SU-DHL-6 (cell line): Measurements from ENCODE around the gene LZTS2.

Experiments used
- EZH2phosphoT487 ChIP-seq: fragments of 200-600 bp; sonication (generic), shearing (Covaris generic); conservative IDR thresholded peaks from 2 replicates; pipeline ENCODE4 v1.6.1; 2018; ENCODE audit warnings: mild to moderate bottlenecking, antibody characterized with exemption, low read length, moderate library complexity, mixed read lengths
- TF ChIP-seq, protein P1 (sequence below): fragments of 200-600 bp; sonication (generic); IDR thresholded peaks from one replicate; pipeline ENCODE4 v1.5.1; 2017; ENCODE audit warnings: antibody characterized with exemption, mild to moderate bottlenecking, low read length, moderate library complexity; ENCODE audit not compliant: insufficient read depth, poor library complexity, severe bottlenecking

DNA sequence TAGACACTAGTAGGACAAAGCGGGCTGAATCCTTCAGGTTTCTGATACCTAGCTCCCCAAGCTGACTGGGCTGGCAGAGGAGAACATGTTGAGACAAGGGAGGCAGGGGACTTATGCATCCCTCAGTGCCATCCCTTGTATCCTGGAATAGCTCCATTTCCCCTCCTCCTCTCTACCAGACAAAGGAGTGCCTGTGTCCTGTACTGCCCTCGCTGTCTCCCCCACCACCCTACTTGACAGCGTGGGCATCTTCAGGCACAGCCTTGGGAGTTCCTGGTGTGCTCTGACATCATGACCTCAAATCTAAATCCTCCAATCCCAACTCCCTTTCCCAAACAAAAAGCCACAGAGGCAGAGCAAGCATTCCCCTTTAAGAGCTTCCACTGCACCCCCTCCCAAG lies 40.5 kb downstream of the LZTS2 start:
- TF ChIP-seq, protein P1, sequence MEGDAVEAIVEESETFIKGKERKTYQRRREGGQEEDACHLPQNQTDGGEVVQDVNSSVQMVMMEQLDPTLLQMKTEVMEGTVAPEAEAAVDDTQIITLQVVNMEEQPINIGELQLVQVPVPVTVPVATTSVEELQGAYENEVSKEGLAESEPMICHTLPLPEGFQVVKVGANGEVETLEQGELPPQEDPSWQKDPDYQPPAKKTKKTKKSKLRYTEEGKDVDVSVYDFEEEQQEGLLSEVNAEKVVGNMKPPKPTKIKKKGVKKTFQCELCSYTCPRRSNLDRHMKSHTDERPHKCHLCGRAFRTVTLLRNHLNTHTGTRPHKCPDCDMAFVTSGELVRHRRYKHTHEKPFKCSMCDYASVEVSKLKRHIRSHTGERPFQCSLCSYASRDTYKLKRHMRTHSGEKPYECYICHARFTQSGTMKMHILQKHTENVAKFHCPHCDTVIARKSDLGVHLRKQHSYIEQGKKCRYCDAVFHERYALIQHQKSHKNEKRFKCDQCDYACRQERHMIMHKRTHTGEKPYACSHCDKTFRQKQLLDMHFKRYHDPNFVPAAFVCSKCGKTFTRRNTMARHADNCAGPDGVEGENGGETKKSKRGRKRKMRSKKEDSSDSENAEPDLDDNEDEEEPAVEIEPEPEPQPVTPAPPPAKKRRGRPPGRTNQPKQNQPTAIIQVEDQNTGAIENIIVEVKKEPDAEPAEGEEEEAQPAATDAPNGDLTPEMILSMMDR, result no peak
- TF ChIP-seq EZH2phosphoT487, result no peak
